ENCODE data around the gene DAB2IP. TPM values are rescaled to one million over a fixed set of nuclear protein-coding genes. Genes with fewer than 3 reads are reported as not detected.

The DAB2IP gene
- total RNA-seq, 4 donors from 2014 or later, result 55.2 to 76.0 (median 60.5) TPM

DNA sequence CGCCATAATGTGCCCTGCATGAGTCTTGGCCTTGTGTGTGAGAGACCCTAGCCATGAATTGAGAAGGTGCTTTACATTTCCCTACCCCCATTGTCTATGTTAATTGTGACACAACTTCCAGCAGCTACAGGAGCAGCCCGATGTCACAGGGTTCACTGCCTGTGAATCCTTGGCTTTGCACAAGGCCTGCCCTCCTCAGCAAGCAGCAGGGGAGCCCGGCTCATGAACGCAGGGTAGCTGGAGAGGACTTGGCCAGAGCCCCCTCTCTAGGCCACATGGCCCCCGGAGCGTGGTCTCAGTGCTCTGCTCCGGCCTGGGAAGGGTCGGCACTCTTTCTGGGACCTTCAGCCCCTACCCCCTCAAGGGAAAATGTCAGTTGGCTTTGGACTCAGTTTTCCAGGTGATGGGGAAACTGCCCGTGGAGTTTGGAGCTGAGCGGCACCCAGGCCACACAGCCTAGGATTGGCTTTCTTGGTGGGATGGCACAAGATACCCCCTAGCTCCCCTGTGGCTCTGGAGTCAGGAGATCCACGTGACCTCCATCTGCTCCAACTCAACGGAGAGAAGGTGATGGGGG, 160.8 kb downstream of the DAB2IP start:
- DNase-seq, result no peak
- H3K4me3 ChIP-seq, result no peak overlapping the region
- H3K4me1 ChIP-seq, result no peaks in the 10 kb centered on the region
- no peaks in the 10 kb centered on the region for H3K9me3 ChIP-seq
- no peaks in the 10 kb centered on the region for H3K27me3 ChIP-seq
- no peaks in the 10 kb centered on the region for H3K36me3 ChIP-seq
- no peak overlapping the region for H3K27ac ChIP-seq
- TF ChIP-seq, protein P1, sequence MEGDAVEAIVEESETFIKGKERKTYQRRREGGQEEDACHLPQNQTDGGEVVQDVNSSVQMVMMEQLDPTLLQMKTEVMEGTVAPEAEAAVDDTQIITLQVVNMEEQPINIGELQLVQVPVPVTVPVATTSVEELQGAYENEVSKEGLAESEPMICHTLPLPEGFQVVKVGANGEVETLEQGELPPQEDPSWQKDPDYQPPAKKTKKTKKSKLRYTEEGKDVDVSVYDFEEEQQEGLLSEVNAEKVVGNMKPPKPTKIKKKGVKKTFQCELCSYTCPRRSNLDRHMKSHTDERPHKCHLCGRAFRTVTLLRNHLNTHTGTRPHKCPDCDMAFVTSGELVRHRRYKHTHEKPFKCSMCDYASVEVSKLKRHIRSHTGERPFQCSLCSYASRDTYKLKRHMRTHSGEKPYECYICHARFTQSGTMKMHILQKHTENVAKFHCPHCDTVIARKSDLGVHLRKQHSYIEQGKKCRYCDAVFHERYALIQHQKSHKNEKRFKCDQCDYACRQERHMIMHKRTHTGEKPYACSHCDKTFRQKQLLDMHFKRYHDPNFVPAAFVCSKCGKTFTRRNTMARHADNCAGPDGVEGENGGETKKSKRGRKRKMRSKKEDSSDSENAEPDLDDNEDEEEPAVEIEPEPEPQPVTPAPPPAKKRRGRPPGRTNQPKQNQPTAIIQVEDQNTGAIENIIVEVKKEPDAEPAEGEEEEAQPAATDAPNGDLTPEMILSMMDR (IDR thresholded peaks at IDR 0.05), result no peak
- TF ChIP-seq POLR2A (IDR thresholded peaks at IDR 0.05), result no peak

DNA sequence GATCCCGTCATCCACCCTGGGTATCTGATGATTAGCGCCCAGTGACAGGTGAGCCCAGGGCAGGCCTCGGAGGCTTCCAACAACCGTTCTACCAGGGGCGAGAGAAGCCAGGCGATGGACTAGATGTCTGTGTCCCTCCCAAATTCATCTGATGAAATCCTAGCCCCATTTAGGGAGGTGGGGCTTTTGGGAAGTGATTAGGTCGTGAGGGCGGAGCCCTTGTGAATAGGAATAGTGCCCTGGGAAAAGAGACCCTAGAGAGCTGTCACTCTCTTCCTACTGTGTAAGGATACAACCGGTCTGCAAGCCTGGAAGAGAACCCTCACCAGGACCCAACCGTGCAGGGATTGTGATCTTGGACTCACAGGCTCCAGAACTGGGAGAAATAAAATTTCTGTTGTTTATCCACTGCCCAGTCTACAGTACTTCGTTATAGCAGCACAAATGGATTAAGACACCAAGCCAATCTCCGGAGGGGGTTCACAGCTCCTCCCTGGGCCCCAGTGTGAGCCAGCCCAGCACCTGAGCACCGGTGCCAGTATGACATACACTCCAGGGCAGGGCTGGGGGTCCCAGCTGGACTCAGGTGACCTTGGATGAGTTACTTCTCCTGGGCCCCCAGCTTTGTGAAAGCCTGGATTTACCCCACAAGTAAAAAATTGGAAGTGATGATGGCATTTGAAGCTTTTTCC, 162.2 kb downstream of the DAB2IP start:
- DNase-seq, result no peak
- Histone ChIP-seq H3K4me3 (no peak overlapping the region), H3K27ac (no peak overlapping the region), H3K36me3 (no peaks in the 10 kb centered on the region), H3K27me3 (no peaks in the 10 kb centered on the region), H3K4me1 (no peaks in the 10 kb centered on the region), H3K9me3 (no peaks in the 10 kb centered on the region)
- no peak for TF ChIP-seq POLR2A (IDR thresholded peaks at IDR 0.05)
- TF ChIP-seq, protein P1 (IDR thresholded peaks at IDR 0.05), result no peak

DNA sequence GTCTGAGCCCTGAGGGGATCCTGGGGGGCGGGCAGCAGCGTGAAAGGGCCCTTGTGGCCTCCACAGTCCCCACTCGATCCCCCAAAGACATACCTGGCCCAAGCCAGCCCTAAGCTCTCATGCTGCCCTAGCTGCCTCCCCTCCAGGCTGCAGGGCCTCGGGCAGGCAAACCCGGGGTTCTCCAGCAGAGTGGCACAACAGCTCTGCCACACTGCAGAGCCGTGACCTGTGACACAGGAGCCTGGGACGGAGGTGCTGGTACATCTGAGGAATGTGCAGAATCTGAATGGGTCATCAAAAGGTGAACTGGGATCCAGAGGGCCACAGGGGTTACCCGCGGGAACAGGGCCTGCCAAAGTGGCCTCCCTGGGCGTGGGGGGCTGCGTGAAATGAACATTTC, 163.2 kb downstream of the DAB2IP start:
- DNase-seq, result no peak
- Histone ChIP-seq H3K4me1 (no peaks in the 10 kb centered on the region), H3K27me3 (no peaks in the 10 kb centered on the region), H3K27ac (no peak overlapping the region), H3K4me3 (no peak overlapping the region), H3K36me3 (no peaks in the 10 kb centered on the region), H3K9me3 (no peaks in the 10 kb centered on the region)
- TF ChIP-seq POLR2A (IDR thresholded peaks at IDR 0.05), result no peak

DNA sequence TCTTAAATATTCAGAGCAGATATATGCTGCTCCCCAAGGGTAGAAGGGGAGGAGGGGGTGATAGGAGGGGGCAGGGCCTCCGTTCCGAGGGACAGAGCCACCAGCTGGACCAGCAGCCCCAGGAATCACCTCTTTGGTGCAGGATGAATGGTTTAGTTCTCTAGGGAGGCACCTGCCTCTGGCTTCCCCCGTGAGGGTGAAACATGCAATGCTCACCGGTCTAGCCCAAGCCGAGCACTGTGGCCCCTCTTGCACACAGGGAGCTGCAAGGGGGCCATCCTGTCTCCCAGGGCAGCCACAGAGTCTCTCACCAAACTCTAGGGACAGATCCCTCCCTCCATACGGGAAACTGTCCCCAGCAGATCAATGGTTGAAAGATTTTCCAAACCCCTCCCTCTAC, 163.7 kb downstream of the DAB2IP start:
- no peak for TF ChIP-seq POLR2A (IDR thresholded peaks at IDR 0.05)
- TF ChIP-seq, protein P1 (IDR thresholded peaks at IDR 0.05), result no peak
- H3K4me3 ChIP-seq, result no peak overlapping the region
- H3K9me3 ChIP-seq, result no peaks in the 10 kb centered on the region

DNA sequence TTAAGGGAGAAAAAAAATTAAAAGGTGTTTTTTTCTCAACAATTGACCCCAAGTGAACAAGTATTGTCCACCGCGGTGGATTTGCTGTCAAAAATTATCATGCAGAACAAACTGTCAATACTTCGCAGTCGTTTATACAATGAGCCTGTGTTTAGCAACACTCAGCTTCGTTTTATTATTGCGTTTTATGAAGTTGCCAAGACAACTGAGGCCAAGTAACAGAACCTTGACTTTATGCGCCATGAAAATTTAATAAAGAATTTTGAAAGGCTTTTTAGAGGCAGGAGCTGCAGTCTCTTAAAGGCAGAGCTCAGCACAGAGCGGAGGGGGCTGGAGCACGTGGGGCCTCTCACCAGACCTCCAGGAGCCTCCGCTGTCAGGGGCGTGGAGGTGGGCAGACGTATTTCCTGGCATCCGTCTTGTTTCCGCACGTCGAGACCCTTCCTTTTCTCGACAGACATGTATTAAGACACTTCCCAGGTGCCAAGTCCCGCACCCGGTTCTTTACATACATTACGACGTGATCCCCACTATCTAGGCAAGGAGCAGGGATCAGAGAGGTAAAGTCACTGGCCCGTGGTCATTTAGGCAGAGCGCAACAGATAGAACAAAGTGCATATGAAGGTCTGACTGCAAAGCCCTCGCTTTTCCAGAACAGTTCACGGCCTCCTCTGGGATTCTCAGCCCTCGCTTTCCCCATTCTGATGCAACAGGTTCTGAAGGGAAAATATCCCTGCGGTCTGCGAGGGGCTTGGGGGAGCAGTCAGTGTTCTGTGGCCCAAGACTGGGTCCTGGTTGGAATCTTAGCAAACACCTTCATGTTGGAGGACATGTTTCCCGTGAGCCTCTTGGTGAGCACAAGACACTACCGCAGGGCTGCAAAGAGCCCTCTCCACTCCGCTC, 164.4 kb downstream of the DAB2IP start:
- no peaks in the 10 kb centered on the region for H3K9me3 ChIP-seq
- H3K4me3 ChIP-seq, result no peak overlapping the region
- no peak overlapping the region for H3K27ac ChIP-seq
- DNase-seq, result no peak
- TF ChIP-seq, protein P1 (IDR thresholded peaks at IDR 0.05), result no peak
- no peak for TF ChIP-seq POLR2A (IDR thresholded peaks at IDR 0.05)
- H3K27me3 ChIP-seq, result no peaks in the 10 kb centered on the region
- no peaks in the 10 kb centered on the region for H3K36me3 ChIP-seq
- H3K4me1 ChIP-seq, result no peaks in the 10 kb centered on the region

More for the DNA sequence above, 163.7 kb downstream of the DAB2IP start:
- Histone ChIP-seq H3K36me3 (no peaks in the 10 kb centered on the region), H3K27me3 (no peaks in the 10 kb centered on the region), H3K27ac (no peak overlapping the region), H3K4me1 (no peaks in the 10 kb centered on the region)
- no peak for DNase-seq

DNA sequence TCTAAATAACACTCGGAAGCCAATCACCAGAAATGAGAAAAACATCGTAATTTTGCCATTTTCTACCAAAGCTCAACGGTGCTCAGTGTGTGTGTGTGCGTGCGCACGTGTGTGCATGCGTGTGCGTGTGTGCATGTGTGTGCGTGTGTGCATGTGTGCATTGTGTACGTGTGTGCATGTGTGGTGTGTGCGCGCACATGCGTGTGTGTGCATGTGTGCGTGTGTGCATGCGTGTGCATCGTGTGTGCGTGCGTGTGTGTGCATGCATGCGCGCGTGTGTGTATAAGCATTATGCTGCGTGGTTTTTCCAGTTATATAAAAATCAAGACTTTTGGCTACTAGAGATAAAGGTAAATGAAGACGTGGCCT, 165.0 kb downstream of the DAB2IP start:
- no peak overlapping the region for H3K27ac ChIP-seq
- no peak overlapping the region for H3K4me3 ChIP-seq
- no peak for TF ChIP-seq POLR2A (IDR thresholded peaks at IDR 0.05)
- TF ChIP-seq, protein P1 (IDR thresholded peaks at IDR 0.05), result no peak
- no peaks in the 10 kb centered on the region for H3K4me1 ChIP-seq
- no peaks in the 10 kb centered on the region for H3K36me3 ChIP-seq
- H3K27me3 ChIP-seq, result no peaks in the 10 kb centered on the region
- no peaks in the 10 kb centered on the region for H3K9me3 ChIP-seq
- no peak for DNase-seq
